ENCODE measurements around the gene CNMD.

Gene CNMD

GRCh38 chr13:52739468-52740071 is at the start of gene CNMD:
Gene CNMD, minus strand, starts transcription at chr13:52739820. Its CDS starts 119 bp downstream, at chr13:52739701.
- DNase-seq, result no peak

GRCh38 chr13:52788011-52788410 is 48.4 kb upstream of the CNMD start:
- DNase-seq, result no peak

- no peak for DNase-seq
Observed at GRCh38 chr13:52787235-52787634, 47.6 kb upstream of the CNMD start.

- DNase-seq, result no peak
Observed at GRCh38 chr13:52786766-52787165, 47.1 kb upstream of the CNMD start.

GRCh38 chr13:52785739-52786138 is 46.1 kb upstream of the CNMD start:
- no peak for DNase-seq

- DNase-seq, result no peak
Observed at GRCh38 chr13:52784591-52785340, 45.1 kb upstream of the CNMD start.

GRCh38 chr13:52783943-52784342 is 44.3 kb upstream of the CNMD start:
- DNase-seq, result no peak

GRCh38 chr13:52782471-52783448 is 43.1 kb upstream of the CNMD start:
- no peak for DNase-seq

GRCh38 chr13:52780611-52781010 is 41.0 kb upstream of the CNMD start:
- no peak for DNase-seq

- no peak for DNase-seq
Observed at GRCh38 chr13:52780092-52780491, 40.5 kb upstream of the CNMD start.

- DNase-seq, result no peak
Observed at GRCh38 chr13:52779103-52779502, 39.5 kb upstream of the CNMD start.

GRCh38 chr13:52776726-52777125 is 37.1 kb upstream of the CNMD start:
- DNase-seq, result no peak

GRCh38 chr13:52775511-52775910 is 35.9 kb upstream of the CNMD start:
- no peak for DNase-seq

GRCh38 chr13:52767949-52768516 is 28.4 kb upstream of the CNMD start:
- DNase-seq, result no peak

- DNase-seq, result no peak
Observed at GRCh38 chr13:52765611-52766390, 26.2 kb upstream of the CNMD start.

GRCh38 chr13:52760077-52760476 is 20.5 kb upstream of the CNMD start:
- no peak for DNase-seq

GRCh38 chr13:52758114-52758513 is 18.5 kb upstream of the CNMD start:
- no peak for DNase-seq

- peak; percentile 14 for DNase-seq
Observed at GRCh38 chr13:52751196-52751595, 11.6 kb upstream of the CNMD start.

- DNase-seq, result no peak
Observed at GRCh38 chr13:52750713-52751112, 11.1 kb upstream of the CNMD start.

GRCh38 chr13:52749419-52749818 is 9.8 kb upstream of the CNMD start:
- peak; percentile 66 for DNase-seq

- DNase-seq, result no peak
Observed at GRCh38 chr13:52746141-52746540, 6.5 kb upstream of the CNMD start.

GRCh38 chr13:52744842-52745375 is 5.3 kb upstream of the CNMD start:
- DNase-seq, result peak; percentile 85

All from NCI-H2171 treated with DMSO at 0.1 percent for 48 hours (cell line).